Activated CD8-positive, alpha-beta memory T cell treated with anti-CD3 and anti-CD28 coated beads, Interleukin-2, amount 10 ng/mL, durations not matched to agents 7 days and 5 days (primary cell): Measurements from ENCODE around the gene SEH1L. TPM values are rescaled to one million over a fixed set of nuclear protein-coding genes. Genes with fewer than 3 reads are reported as not detected.
A peak's percentile ranks its signal among the peaks of the same experiment; 100 is the strongest.

Experiments
- ATAC-seq: fragments of 150-1000 bp; cut with Tn5 transposase; one replicate; pipeline ENCODE4 v1.10.0; 2021; ENCODE audit warnings: moderate library complexity
- CTCF ChIA-PET: fragments of 350-600 bp; sonication (Branson Sonifier 250); formaldehyde crosslinking; loops from one replicate; lab custom pipeline; 2021; ENCODE audit warnings: antibody characterized with exemption; lab: Charles Lee
- DNase-seq: peaks from one replicate; pipeline ENCODE4 v3.0.0-alpha.2; 2020
- H3K27ac Mint-ChIP-seq: one replicate; pipeline ENCODE4 v1.8.0; 2021; ENCODE audit warnings: mild to moderate bottlenecking, mixed read lengths
- H3K27me3 Mint-ChIP-seq: one replicate; pipeline ENCODE4 v1.8.0; 2021; ENCODE audit warnings: mixed read lengths
- H3K36me3 Mint-ChIP-seq: one replicate; pipeline ENCODE4 v1.8.0; 2021; ENCODE audit warnings: mild to moderate bottlenecking, mixed read lengths
- H3K4me1 Mint-ChIP-seq: one replicate; pipeline ENCODE4 v1.8.0; 2021; ENCODE audit warnings: mixed read lengths
- H3K4me3 Mint-ChIP-seq: one replicate; pipeline ENCODE4 v1.8.0; 2021; ENCODE audit warnings: mild to moderate bottlenecking, moderate library complexity, mixed read lengths
- H3K9me3 Mint-ChIP-seq: one replicate; pipeline ENCODE4 v1.8.0; 2022; ENCODE audit warnings: low read depth, mixed read lengths
- total RNA-seq, 2 experiments: library from RNA; stranded (reverse); gene quantifications; one replicate each; pipeline ENCODE4 v1.2.3, GENCODE V29; 2021

SEH1L gene
- total RNA-seq, 2 experiments from 2014 or later: 50.9 to 66.7 TPM

GRCh38 chr18:13006531-13007247, 58.9 kb downstream of the SEH1L start:
- DNase-seq (no peak), ATAC-seq (no peak)
- Mint-ChIP-seq H3K36me3 (peaks cover 26% of the 10 kb centered on the region), H3K27me3 (no peaks in the 10 kb centered on the region), H3K4me3 (no peak overlapping the region), H3K27ac (no peak overlapping the region), H3K4me1 (peaks cover 8% of the 10 kb centered on the region), H3K9me3 (no peaks in the 10 kb centered on the region)
- CTCF ChIA-PET: interaction anchor here (0.7 kb wide), 1 partner anchor 153 kb away, joined by 3 read pairs; no protein-coding TSS in a partner anchor

- no peak for DNase-seq
- Mint-ChIP-seq H3K9me3 (no peaks in the 10 kb centered on the region), H3K27me3 (no peaks in the 10 kb centered on the region), H3K36me3 (peaks cover 29% of the 10 kb centered on the region), H3K4me3 (no peak overlapping the region), H3K4me1 (peaks cover 8% of the 10 kb centered on the region), H3K27ac (no peak overlapping the region)
- CTCF ChIA-PET: no interaction called here
- ATAC-seq: no peak
Measured at GRCh38 chr18:13007248-13007560, 59.4 kb downstream of the SEH1L start.

DNA sequence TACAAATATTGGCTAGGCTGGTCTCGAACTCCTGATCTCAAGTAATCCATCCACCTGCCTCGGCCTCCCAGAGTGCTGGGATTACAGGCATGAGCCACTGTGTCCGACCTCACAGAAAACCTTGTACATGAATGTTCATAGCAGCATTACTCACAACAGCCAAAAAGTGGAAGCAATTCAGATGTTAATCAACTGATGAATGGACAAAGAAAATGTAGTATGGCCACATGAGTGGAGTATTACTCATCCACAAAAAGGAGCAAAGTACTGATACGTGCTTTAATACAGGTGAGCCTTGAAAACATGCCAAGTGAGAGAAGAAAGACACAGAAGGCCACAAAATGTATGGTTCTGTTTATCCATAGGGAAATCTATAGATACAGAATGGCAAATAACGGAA, 63.9 kb downstream of the SEH1L start:
- H3K4me1 Mint-ChIP-seq: peaks cover 4% of the 10 kb centered on the region
- H3K27me3 Mint-ChIP-seq: no peaks in the 10 kb centered on the region
- H3K27ac Mint-ChIP-seq: no peak overlapping the region
- CTCF ChIA-PET: no interaction called here
- DNase-seq (no peak), ATAC-seq (no peak)
- no peak overlapping the region for H3K4me3 Mint-ChIP-seq
- no peaks in the 10 kb centered on the region for H3K9me3 Mint-ChIP-seq
- peaks cover 60% of the 10 kb centered on the region for H3K36me3 Mint-ChIP-seq

DNA sequence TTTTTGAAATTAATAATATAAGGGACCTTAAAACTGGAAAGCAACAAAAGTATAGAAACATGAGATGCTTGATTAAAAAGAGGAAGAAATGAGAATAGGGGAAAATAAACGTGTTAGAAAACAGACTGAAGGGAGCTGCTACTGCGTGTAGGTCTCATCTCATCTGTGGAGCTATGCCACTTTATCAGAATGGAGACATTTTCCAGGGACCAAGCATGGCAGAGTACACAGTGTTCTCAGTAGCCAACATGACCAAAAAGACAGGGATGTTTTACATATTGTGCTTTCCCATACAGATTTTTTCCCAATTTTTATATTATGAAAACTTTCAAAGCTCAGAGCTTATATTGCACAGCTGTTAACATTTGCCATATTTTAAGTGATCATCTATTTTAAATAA, 66.4 kb downstream of the SEH1L start:
- H3K36me3 Mint-ChIP-seq: peaks cover 66% of the 10 kb centered on the region

GRCh38 chr18:13014818-13015217, 67.0 kb downstream of the SEH1L start:
- H3K27ac Mint-ChIP-seq: no peak overlapping the region
- peaks cover 65% of the 10 kb centered on the region for H3K36me3 Mint-ChIP-seq
- H3K27me3 Mint-ChIP-seq: no peaks in the 10 kb centered on the region
- CTCF ChIA-PET: interaction anchor here (0.8 to 1.1 kb wide), 2 partner anchors 15 to 22 kb away, joined by 3 read pairs; no protein-coding TSS in a partner anchor
- no peaks in the 10 kb centered on the region for H3K9me3 Mint-ChIP-seq
- no peak for ATAC-seq
- H3K4me1 Mint-ChIP-seq: peaks cover 11% of the 10 kb centered on the region
- no peak for DNase-seq
- H3K4me3 Mint-ChIP-seq: no peak overlapping the region

More for the DNA sequence above, 66.4 kb downstream of the SEH1L start:
- H3K27ac Mint-ChIP-seq: no peak overlapping the region
- DNase-seq (no peak), ATAC-seq (no peak)
- CTCF ChIA-PET: interaction anchor here (0.8 to 1.1 kb wide), 2 partner anchors 15 to 22 kb away, joined by 3 read pairs; no protein-coding TSS in a partner anchor
- no peaks in the 10 kb centered on the region for H3K27me3 Mint-ChIP-seq
- no peaks in the 10 kb centered on the region for H3K9me3 Mint-ChIP-seq
- no peak overlapping the region for H3K4me3 Mint-ChIP-seq
- H3K4me1 Mint-ChIP-seq: peaks cover 8% of the 10 kb centered on the region

GRCh38 chr18:13017247-13017875, 69.5 kb downstream of the SEH1L start:
- H3K27ac Mint-ChIP-seq: no peak overlapping the region
- CTCF ChIA-PET: no interaction called here
- peaks cover 82% of the 10 kb centered on the region for H3K36me3 Mint-ChIP-seq
- H3K27me3 Mint-ChIP-seq: no peaks in the 10 kb centered on the region
- DNase-seq (no peak), ATAC-seq (no peak)
- peaks cover 32% of the 10 kb centered on the region for H3K4me1 Mint-ChIP-seq
- H3K4me3 Mint-ChIP-seq: no peak overlapping the region
- no peaks in the 10 kb centered on the region for H3K9me3 Mint-ChIP-seq

- Mint-ChIP-seq H3K4me1 (peaks cover 32% of the 10 kb centered on the region), H3K27me3 (no peaks in the 10 kb centered on the region), H3K4me3 (no peak overlapping the region), H3K27ac (no peak overlapping the region), H3K9me3 (peaks cover 4% of the 10 kb centered on the region), H3K36me3 (peaks cover 82% of the 10 kb centered on the region)
- DNase-seq (no peak), ATAC-seq (no peak)
- CTCF ChIA-PET: no interaction called here
Measured at GRCh38 chr18:13018374-13018773, 70.6 kb downstream of the SEH1L start.

- CTCF ChIA-PET: no interaction called here
- peaks cover 4% of the 10 kb centered on the region for H3K9me3 Mint-ChIP-seq
- DNase-seq: no peak
- H3K4me3 Mint-ChIP-seq: no peak overlapping the region
- H3K36me3 Mint-ChIP-seq: peaks cover 84% of the 10 kb centered on the region
- H3K27ac Mint-ChIP-seq: peak overlapping the region; percentile 34
- ATAC-seq: peak; percentile 76
- H3K4me1 Mint-ChIP-seq: peaks cover 32% of the 10 kb centered on the region
- H3K27me3 Mint-ChIP-seq: no peaks in the 10 kb centered on the region
Measured at GRCh38 chr18:13019301-13019700, 71.5 kb downstream of the SEH1L start.

GRCh38 chr18:13022644-13023043, 74.8 kb downstream of the SEH1L start:
- Mint-ChIP-seq H3K4me1 (peaks cover 32% of the 10 kb centered on the region), H3K36me3 (peaks cover 76% of the 10 kb centered on the region), H3K27ac (no peak overlapping the region), H3K4me3 (no peak overlapping the region), H3K9me3 (peaks cover 4% of the 10 kb centered on the region), H3K27me3 (no peaks in the 10 kb centered on the region)
- no peak for ATAC-seq
- CTCF ChIA-PET: interaction anchor here (1.0 kb wide), 1 partner anchor 296 kb away, joined by 3 read pairs; no protein-coding TSS in a partner anchor
- DNase-seq: no peak

- Mint-ChIP-seq H3K27ac (no peak overlapping the region), H3K36me3 (peaks cover 72% of the 10 kb centered on the region), H3K4me1 (peaks cover 17% of the 10 kb centered on the region), H3K27me3 (no peaks in the 10 kb centered on the region), H3K4me3 (no peak overlapping the region), H3K9me3 (peaks cover 4% of the 10 kb centered on the region)
- ATAC-seq: no peak
- CTCF ChIA-PET: no interaction called here
- no peak for DNase-seq
Measured at GRCh38 chr18:13025233-13025632, 77.4 kb downstream of the SEH1L start.

DNA sequence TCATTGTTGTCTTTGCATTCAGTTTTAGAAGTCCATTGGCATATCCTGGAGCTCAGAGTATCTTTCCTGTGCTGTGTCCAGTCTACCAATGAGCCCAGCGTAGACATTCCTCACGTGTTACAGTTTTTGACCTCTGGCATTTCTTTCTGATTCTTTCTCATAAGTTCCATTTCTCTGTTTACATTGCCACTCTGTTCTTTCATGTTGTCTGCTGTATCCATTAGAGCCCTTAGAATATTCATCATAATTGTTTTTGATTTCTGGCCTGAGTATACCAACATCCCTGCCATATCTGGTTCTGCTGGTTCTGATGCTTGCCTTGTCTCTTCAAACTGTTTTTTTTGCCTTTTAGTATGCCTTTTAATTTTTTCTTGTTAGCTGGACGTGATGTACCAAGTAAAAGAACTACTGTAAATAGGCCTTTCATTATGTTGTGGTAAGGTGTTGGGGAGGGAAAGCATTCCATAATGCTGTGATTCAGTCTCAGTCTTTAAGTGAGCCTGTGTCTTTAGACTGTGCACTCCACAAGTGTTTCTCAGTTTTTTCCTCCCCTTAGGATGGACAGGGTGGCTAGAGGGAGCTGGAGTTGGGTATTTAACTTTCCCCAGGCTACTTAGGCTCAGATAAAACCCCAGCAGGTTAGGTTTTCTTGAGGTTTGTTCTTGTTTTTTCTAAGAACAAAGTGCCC, 78.9 kb downstream of the SEH1L start:
- Mint-ChIP-seq H3K36me3 (peaks cover 69% of the 10 kb centered on the region), H3K27me3 (no peaks in the 10 kb centered on the region), H3K4me1 (peaks cover 14% of the 10 kb centered on the region), H3K9me3 (peaks cover 4% of the 10 kb centered on the region), H3K4me3 (no peak overlapping the region), H3K27ac (no peak overlapping the region)
- DNase-seq (no peak), ATAC-seq (no peak)
- CTCF ChIA-PET: no interaction called here

GRCh38 chr18:13028869-13029268, 81.1 kb downstream of the SEH1L start:
- Mint-ChIP-seq H3K4me3 (no peak overlapping the region), H3K27ac (no peak overlapping the region), H3K27me3 (no peaks in the 10 kb centered on the region), H3K4me1 (peaks cover 21% of the 10 kb centered on the region), H3K9me3 (no peaks in the 10 kb centered on the region), H3K36me3 (peaks cover 68% of the 10 kb centered on the region)
- no peak for DNase-seq
- CTCF ChIA-PET: no interaction called here
- no peak for ATAC-seq

DNA sequence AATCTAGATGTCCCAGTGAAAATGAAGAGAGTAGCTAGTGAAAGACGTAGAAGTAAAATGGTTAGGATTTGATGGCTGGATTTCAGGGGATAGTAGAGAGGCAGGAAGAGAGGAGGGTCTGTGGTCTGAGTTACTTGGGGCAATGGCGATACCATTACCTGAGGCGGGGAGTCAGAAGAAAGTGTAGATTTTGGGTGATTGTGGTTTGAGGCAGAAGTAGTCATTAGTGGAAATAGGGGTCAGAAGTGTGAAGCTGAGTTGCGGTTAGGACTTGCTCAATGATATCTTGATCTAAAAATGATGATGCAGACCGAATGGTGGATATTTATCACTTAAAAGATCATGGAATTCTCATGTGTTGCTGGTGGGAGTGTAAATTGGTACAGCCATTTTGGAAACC, 84.4 kb downstream of the SEH1L start:
- Mint-ChIP-seq H3K4me3 (no peak overlapping the region), H3K9me3 (no peaks in the 10 kb centered on the region), H3K27ac (no peak overlapping the region), H3K4me1 (peaks cover 21% of the 10 kb centered on the region), H3K36me3 (peaks cover 64% of the 10 kb centered on the region), H3K27me3 (no peaks in the 10 kb centered on the region)
- ATAC-seq (peak; percentile 63), DNase-seq (peak; percentile 53)
- CTCF ChIA-PET: interaction anchor here (0.9 to 1.1 kb wide), 2 partner anchors 15 to 33 kb away, joined by 3 read pairs; no protein-coding TSS in a partner anchor
